Esophagus muscularis mucosa (tissue), 3 donors: ENCODE results near the gene MIA3.

Experiments
- CTCF ChIP-seq, 3 experiments: fragments of 200-600 bp in 2 of 3; fragments of 450-650 bp in 1 of 3; sonication (generic) in 2 of 3; IDR thresholded peaks; one replicate each; pipeline ENCODE4 v1.5.1; 2017 to 2019; ENCODE audit warnings: antibody characterized with exemption in 3 of 3, mild to moderate bottlenecking in 2 of 3, moderate library complexity in 1 of 3
- POLR2A ChIP-seq: fragments of 450-650 bp; IDR thresholded peaks from one replicate; pipeline ENCODE4 v1.6.1; 2017; ENCODE audit warnings: antibody characterized with exemption, moderate library complexity, mild to moderate bottlenecking, low read depth
- POLR2AphosphoS5 ChIP-seq, 2 donors: sonication (generic); formaldehyde crosslinking; IDR thresholded peaks; one replicate each; pipeline ENCODE4 v1.6.1; 2017; ENCODE audit warnings: antibody characterized with exemption in 2 of 2

- TF ChIP-seq CTCF (IDR thresholded peaks at IDR 0.05) (no peak), POLR2A (no peak), POLR2AphosphoS5 (IDR thresholded peaks at IDR 0.05) (no peak)
Measured at GRCh38 chr1:222665964-222666363, 48.1 kb downstream of the MIA3 start.
